GM18507 (cell line): Measurements from ENCODE around the gene MAST1.

Source experiments
- DNase-seq: peaks from one replicate; pipeline ENCODE4 v3.0.0; 2011; ENCODE audit warnings: low read depth; ENCODE audit not compliant: insufficient read length; ENCODE audit errors: extremely low spot score
- FAIRE-seq: peaks from 2 replicates; lab custom pipeline; 2011; peaks lifted over from hg19 to GRCh38; lab: Jason Lieb, UNC

Gene MAST1

GRCh38 chr19:12866416-12867119 lies 28.3 kb downstream of the MAST1 start:
- FAIRE-seq, result no peak

GRCh38 chr19:12867120-12868099 lies 29.1 kb downstream of the MAST1 start:
- FAIRE-seq, result peak; percentile 73

More at GRCh38 chr19:12866416-12867119, 28.3 kb downstream of the MAST1 start:
- DNase-seq, result no peak

GRCh38 chr19:12868540-12869112 lies 30.3 kb downstream of the MAST1 start:
- FAIRE-seq (no peak), DNase-seq (no peak)

More at GRCh38 chr19:12867120-12868099, 29.1 kb downstream of the MAST1 start:
- DNase-seq, result peak; percentile 88

- no peak for DNase-seq
- FAIRE-seq, result no peak
Observed at GRCh38 chr19:12871681-12872080, 33.4 kb downstream of the MAST1 start.

GRCh38 chr19:12872255-12872654 lies 33.9 kb downstream of the MAST1 start:
- no peak for DNase-seq

GRCh38 chr19:12872941-12873890 lies 34.9 kb downstream of the MAST1 start:
- DNase-seq, result no peak
- no peak for FAIRE-seq

More at GRCh38 chr19:12872255-12872654, 33.9 kb downstream of the MAST1 start:
- FAIRE-seq, result no peak

- FAIRE-seq, result no peak
- DNase-seq, result no peak
Observed at GRCh38 chr19:12873891-12874745, 35.8 kb downstream of the MAST1 start.

- no peak for FAIRE-seq
- no peak for DNase-seq
Observed at GRCh38 chr19:12875086-12875485, 36.8 kb downstream of the MAST1 start.

- FAIRE-seq, result no peak
- DNase-seq, result no peak
Observed at GRCh38 chr19:12880551-12881171, 42.3 kb downstream of the MAST1 start.

GRCh38 chr19:12881172-12881808 lies 43.0 kb downstream of the MAST1 start, which contains the start of gene DNASE2:
Gene DNASE2, minus strand, starts transcription at chr19:12881449. Its CDS starts 74 bp downstream, at chr19:12881375.
- DNase-seq (peak; percentile 98), FAIRE-seq (peak; percentile 99)

- FAIRE-seq (no peak), DNase-seq (no peak)
Observed at GRCh38 chr19:12882589-12882988, 44.3 kb downstream of the MAST1 start.

- FAIRE-seq, result no peak
Observed at GRCh38 chr19:12884202-12884601, 45.9 kb downstream of the MAST1 start.

GRCh38 chr19:12884627-12884925 lies 46.3 kb downstream of the MAST1 start:
- FAIRE-seq (no peak), DNase-seq (no peak)

More at GRCh38 chr19:12884202-12884601, 45.9 kb downstream of the MAST1 start:
- DNase-seq, result no peak

- DNase-seq (peak; percentile 65), FAIRE-seq (peak; percentile 69)
Observed at GRCh38 chr19:12884926-12885748, 46.8 kb downstream of the MAST1 start.

GRCh38 chr19:12885749-12886650 lies 47.7 kb downstream of the MAST1 start:
- DNase-seq, result no peak

GRCh38 chr19:12886651-12886968 lies 48.3 kb downstream of the MAST1 start:
- FAIRE-seq, result no peak

More at GRCh38 chr19:12885749-12886650, 47.7 kb downstream of the MAST1 start:
- no peak for FAIRE-seq

More at GRCh38 chr19:12886651-12886968, 48.3 kb downstream of the MAST1 start:
- DNase-seq, result no peak
